MM.1S (cell line): ENCODE measurements around the gene SORCS2.

Experiments
- DNase-seq: peaks from one replicate; pipeline ENCODE4 v3.0.0-alpha.2; 2015
- H2AFZ ChIP-seq: fragments of 300-600 bp; sonication (generic); 2 replicates; pipeline ENCODE4 v1.6.0; 2016; ENCODE audit warnings: antibody characterized with exemption, low read length
- H3F3A ChIP-seq: fragments of 300-600 bp; sonication (generic); 2 replicates; pipeline ENCODE4 v1.6.1; 2016; ENCODE audit warnings: mild to moderate bottlenecking, antibody characterized with exemption, low read length, moderate library complexity, mixed read lengths; ENCODE audit not compliant: insufficient read depth
- H3K27ac ChIP-seq: fragments of 300-600 bp; sonication (generic); 2 replicates; pipeline ENCODE4 v1.5.1; 2016; ENCODE audit warnings: mild to moderate bottlenecking, low read length
- H3K27me3 ChIP-seq: fragments of 300-600 bp; sonication (generic); replicated peaks from 2 replicates; pipeline ENCODE4 v1.6.0; 2016; ENCODE audit warnings: low read length; ENCODE audit not compliant: insufficient read depth
- H3K36me3 ChIP-seq: fragments of 300-600 bp; sonication (generic); replicated peaks from 2 replicates; pipeline ENCODE4 v1.6.1; 2016; ENCODE audit warnings: mild to moderate bottlenecking, low read length, mixed read lengths; ENCODE audit not compliant: insufficient read depth
- H3K4me1 ChIP-seq: fragments of 300-600 bp; sonication (generic); 2 replicates; pipeline ENCODE4 v1.6.1; 2016; ENCODE audit warnings: low read length, mixed read lengths
- H3K4me2 ChIP-seq: fragments of 300-600 bp; sonication (generic); 2 replicates; pipeline ENCODE4 v1.6.0; 2016; ENCODE audit warnings: low read depth, low read length
- H3K4me3 ChIP-seq: fragments of 300-600 bp; sonication (generic); 2 replicates; pipeline ENCODE4 v1.5.1; 2016; ENCODE audit warnings: low read length, mixed read lengths
- H3K79me2 ChIP-seq: fragments of 300-600 bp; sonication (generic); 2 replicates; pipeline ENCODE4 v1.6.1; 2016; ENCODE audit warnings: mixed run types, low read length, mixed read lengths
- H3K9ac ChIP-seq: fragments of 300-600 bp; sonication (generic); 2 replicates; pipeline ENCODE4 v1.6.1; 2016; ENCODE audit warnings: low read length, mixed read lengths
- H3K9me2 ChIP-seq: fragments of 300-600 bp; sonication (generic); replicated peaks from 2 replicates; pipeline ENCODE4 v1.6.1; 2016; ENCODE audit warnings: mild to moderate bottlenecking, low read length, mixed read lengths; ENCODE audit not compliant: insufficient read depth
- H3K9me3 ChIP-seq: fragments of 300-600 bp; sonication (generic); replicated peaks from 2 replicates; pipeline ENCODE4 v1.6.1; 2016; ENCODE audit warnings: mild to moderate bottlenecking, low read length, mixed read lengths; ENCODE audit not compliant: insufficient read depth
- H4K20me1 ChIP-seq: fragments of 300-600 bp; sonication (generic); 2 replicates; pipeline ENCODE4 v1.6.1; 2016; ENCODE audit warnings: mild to moderate bottlenecking, low read length, moderate library complexity, mixed read lengths; ENCODE audit not compliant: insufficient read depth
- EZH2 ChIP-seq: fragments of 300-600 bp; sonication (generic); optimal IDR thresholded peaks from 2 replicates; pipeline ENCODE3; 2017; ENCODE audit warnings: low read depth, mild to moderate bottlenecking, antibody characterized with exemption, low read length, mixed read lengths
- EZH2phosphoT487 ChIP-seq: fragments of 300-600 bp; sonication (generic); IDR thresholded peaks from 2 replicates; pipeline ENCODE4 v1.6.1; 2018; ENCODE audit warnings: antibody characterized with exemption, low read length
- TF ChIP-seq, protein P1 (sequence below): fragments of 300-600 bp; sonication (generic); IDR thresholded peaks from 2 replicates; pipeline ENCODE4 v1.5.1; 2016; ENCODE audit warnings: antibody characterized with exemption, low read length, mixed read lengths

Gene SORCS2

DNA sequence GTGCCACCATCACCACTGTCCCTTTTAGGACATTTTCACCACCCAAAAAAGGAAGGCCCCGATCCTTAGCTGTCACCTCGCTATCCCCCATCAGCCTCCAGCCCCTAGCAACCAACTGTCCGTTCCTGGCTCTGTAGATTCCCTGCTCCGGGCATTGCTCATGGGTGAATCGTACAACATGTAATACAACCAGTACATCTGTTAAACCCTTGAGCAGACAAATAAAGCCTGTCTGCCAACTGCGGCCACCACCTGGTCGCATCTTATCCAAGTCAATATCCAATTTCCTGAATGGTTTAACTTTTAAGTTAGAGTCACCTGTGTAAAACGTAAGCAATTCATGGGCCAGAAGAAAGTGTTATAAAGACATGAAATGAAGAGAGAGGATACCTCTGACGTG lies 495.5 kb downstream of the SORCS2 start:
- Histone ChIP-seq H3K9ac (no peak overlapping the region), H3K27me3 (peaks cover 71% of the 10 kb centered on the region), H3K4me1 (no peaks in the 10 kb centered on the region), H3K4me2 (no peak overlapping the region), H3K36me3 (no peaks in the 10 kb centered on the region), H3K79me2 (no peaks in the 10 kb centered on the region), H4K20me1 (no peaks in the 10 kb centered on the region), H3K9me3 (no peaks in the 10 kb centered on the region), H3K27ac (no peak overlapping the region), H3K4me3 (no peak overlapping the region), H2AFZ (no peak overlapping the region), H3K9me2 (no peaks in the 10 kb centered on the region), H3F3A (no peaks in the 10 kb centered on the region)
- TF ChIP-seq, protein P1, sequence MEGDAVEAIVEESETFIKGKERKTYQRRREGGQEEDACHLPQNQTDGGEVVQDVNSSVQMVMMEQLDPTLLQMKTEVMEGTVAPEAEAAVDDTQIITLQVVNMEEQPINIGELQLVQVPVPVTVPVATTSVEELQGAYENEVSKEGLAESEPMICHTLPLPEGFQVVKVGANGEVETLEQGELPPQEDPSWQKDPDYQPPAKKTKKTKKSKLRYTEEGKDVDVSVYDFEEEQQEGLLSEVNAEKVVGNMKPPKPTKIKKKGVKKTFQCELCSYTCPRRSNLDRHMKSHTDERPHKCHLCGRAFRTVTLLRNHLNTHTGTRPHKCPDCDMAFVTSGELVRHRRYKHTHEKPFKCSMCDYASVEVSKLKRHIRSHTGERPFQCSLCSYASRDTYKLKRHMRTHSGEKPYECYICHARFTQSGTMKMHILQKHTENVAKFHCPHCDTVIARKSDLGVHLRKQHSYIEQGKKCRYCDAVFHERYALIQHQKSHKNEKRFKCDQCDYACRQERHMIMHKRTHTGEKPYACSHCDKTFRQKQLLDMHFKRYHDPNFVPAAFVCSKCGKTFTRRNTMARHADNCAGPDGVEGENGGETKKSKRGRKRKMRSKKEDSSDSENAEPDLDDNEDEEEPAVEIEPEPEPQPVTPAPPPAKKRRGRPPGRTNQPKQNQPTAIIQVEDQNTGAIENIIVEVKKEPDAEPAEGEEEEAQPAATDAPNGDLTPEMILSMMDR = no peak
- no peak for TF ChIP-seq EZH2phosphoT487
- no peak for TF ChIP-seq EZH2
- DNase-seq = no peak

DNA sequence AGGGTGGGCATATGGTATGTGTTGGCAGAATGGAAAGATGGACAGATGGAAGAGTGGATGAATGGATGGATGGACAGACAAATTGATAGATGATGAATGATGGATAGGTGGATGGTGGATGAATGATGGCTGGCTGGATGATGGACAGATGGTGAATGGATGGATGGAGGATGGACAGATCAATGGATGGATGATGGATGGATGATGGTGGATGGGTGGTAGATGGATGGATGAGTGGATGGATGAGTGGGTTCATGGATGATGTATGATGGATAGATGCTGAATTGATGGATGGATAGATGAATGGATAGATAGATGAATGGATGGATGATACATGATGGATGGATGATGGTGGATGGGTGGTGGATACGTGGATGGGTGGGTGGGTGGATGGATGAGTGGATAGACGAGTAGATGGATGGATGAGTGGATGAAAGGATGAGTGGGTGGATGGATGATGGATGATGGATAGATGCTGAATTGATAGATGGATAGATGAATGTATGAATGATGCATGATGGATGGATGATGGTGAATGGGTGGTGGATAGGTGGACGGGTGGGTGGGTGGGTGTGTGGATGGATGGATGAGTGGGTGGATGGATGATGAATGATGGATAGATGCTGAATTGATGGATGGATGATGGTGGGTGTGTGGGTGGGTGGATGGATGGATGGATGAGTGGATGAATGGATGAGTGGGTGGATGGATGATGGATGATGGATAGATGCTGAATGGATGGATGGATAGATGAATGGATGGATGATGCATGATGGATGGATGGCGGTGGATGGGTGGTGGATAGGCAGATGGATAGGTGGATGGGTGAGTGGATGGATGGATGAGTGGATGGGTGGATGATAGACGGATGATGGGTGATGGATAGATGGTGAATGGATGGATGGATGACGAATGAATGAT lies 497.7 kb downstream of the SORCS2 start:
- Histone ChIP-seq H3K9me2 (no peaks in the 10 kb centered on the region), H3K9ac (no peak overlapping the region), H3K4me1 (no peaks in the 10 kb centered on the region), H4K20me1 (no peaks in the 10 kb centered on the region), H3K27me3 (peaks cover 59% of the 10 kb centered on the region), H3K27ac (no peak overlapping the region), H3K4me3 (no peak overlapping the region), H2AFZ (no peak overlapping the region), H3K36me3 (no peaks in the 10 kb centered on the region), H3K79me2 (no peaks in the 10 kb centered on the region), H3F3A (no peaks in the 10 kb centered on the region), H3K4me2 (no peak overlapping the region), H3K9me3 (no peaks in the 10 kb centered on the region)
- no peak for DNase-seq
- TF ChIP-seq, protein P1 = no peak
- TF ChIP-seq EZH2phosphoT487 = no peak
- no peak for TF ChIP-seq EZH2

DNA sequence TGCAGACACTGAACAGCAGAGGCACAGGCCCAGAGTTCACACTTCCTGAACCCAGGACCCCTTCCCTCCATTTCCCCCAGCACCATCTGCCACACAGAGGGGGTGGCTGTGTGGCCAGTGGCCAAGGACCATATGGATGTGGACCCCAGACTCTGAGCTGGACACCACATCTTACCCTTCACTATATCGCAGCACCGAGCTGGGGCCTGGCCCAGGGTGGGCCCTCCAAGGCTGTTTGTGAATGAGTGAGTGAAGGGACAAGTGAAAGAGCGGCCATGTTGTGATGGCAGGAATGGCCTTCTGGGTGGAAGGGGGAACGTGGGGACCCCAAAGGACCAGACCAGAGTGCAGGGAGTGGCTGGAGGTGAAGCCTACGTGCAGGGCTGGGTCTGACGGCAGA lies 498.7 kb downstream of the SORCS2 start:
- Histone ChIP-seq H3K9ac (no peak overlapping the region), H3K4me3 (no peak overlapping the region), H3K79me2 (no peaks in the 10 kb centered on the region), H2AFZ (no peak overlapping the region), H3F3A (no peaks in the 10 kb centered on the region), H3K4me2 (no peak overlapping the region), H3K27me3 (peaks cover 55% of the 10 kb centered on the region), H3K4me1 (no peaks in the 10 kb centered on the region), H3K9me2 (no peaks in the 10 kb centered on the region), H3K36me3 (no peaks in the 10 kb centered on the region), H3K9me3 (no peaks in the 10 kb centered on the region), H4K20me1 (no peaks in the 10 kb centered on the region), H3K27ac (no peak overlapping the region)
- no peak for DNase-seq
- no peak for TF ChIP-seq EZH2phosphoT487
- no peak for TF ChIP-seq EZH2
- TF ChIP-seq, protein P1 = no peak
